ENCODE measurements around the gene GABBR2.

DNA sequence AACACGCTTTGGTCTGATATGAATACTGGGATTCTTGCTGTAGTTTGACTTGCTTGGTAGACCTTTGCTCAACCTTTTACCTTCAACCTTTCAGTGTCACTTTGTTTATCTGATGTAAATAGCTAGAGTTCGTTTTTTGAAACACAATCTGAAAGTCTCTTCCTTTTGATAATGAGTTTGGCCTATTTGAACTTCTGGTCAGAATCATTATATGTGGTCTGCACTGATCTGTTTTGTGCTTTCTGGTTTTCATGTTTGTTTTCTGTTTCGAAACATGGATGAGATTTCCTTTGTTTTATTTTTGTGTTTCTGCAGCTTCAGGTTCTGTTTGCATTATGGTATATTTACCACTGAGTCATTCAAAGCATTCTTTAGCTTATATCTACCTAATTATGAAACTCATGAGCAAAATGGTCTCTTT lies 217.5 kb downstream of the GABBR2 start:
- TF ChIP-seq, protein P1, sequence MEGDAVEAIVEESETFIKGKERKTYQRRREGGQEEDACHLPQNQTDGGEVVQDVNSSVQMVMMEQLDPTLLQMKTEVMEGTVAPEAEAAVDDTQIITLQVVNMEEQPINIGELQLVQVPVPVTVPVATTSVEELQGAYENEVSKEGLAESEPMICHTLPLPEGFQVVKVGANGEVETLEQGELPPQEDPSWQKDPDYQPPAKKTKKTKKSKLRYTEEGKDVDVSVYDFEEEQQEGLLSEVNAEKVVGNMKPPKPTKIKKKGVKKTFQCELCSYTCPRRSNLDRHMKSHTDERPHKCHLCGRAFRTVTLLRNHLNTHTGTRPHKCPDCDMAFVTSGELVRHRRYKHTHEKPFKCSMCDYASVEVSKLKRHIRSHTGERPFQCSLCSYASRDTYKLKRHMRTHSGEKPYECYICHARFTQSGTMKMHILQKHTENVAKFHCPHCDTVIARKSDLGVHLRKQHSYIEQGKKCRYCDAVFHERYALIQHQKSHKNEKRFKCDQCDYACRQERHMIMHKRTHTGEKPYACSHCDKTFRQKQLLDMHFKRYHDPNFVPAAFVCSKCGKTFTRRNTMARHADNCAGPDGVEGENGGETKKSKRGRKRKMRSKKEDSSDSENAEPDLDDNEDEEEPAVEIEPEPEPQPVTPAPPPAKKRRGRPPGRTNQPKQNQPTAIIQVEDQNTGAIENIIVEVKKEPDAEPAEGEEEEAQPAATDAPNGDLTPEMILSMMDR (conservative IDR thresholded peaks at IDR 0.05 in 1 of 2, IDR thresholded peaks at IDR 0.05 in 1 of 2; ENCODE audit: extremely low read depth in 1 of 2, insufficient read depth in 1 of 2, low read depth in 1 of 2, low read length in 2 of 2), result no peak
- TF ChIP-seq EZH2 (IDR thresholded peaks at IDR 0.05; ENCODE audit: borderline replicate concordance, low read length), result no peak

All from mammary epithelial cell (primary cell).